GM21390 (cell line): Measurements from ENCODE around the gene CYP4F11.
"Not testable (repeated sequence)": the region's sequence is repeated elsewhere in the genome, so short reads cannot be mapped to it uniquely, and the experiment has no call there.

Experiments used
- ATAC-seq: cut with Tn5 transposase; IDR thresholded peaks from one replicate; pipeline ENCODE4 v1.9.1; 2021; ENCODE audit not compliant: unreplicated experiment

Gene CYP4F11

GRCh38 chr19:15923702-15924101, 10.6 kb downstream of the CYP4F11 start:
- no peak for ATAC-seq

GRCh38 chr19:15922021-15922420, 12.3 kb downstream of the CYP4F11 start:
- ATAC-seq, result no peak

GRCh38 chr19:15919243-15919642, 15.1 kb downstream of the CYP4F11 start:
- ATAC-seq, result no peak

- ATAC-seq, result no peak
These were observed 19.2 kb downstream of the CYP4F11 start for GRCh38 chr19:15915109-15915508.

GRCh38 chr19:15913830-15914229, 20.5 kb downstream of the CYP4F11 start:
- ATAC-seq, result no peak

GRCh38 chr19:15913384-15913783, 20.9 kb downstream of the CYP4F11 start:
- ATAC-seq, result no peak

GRCh38 chr19:15911599-15912235, 22.6 kb downstream of the CYP4F11 start:
- ATAC-seq, result no peak

- no peak for ATAC-seq
These were observed 29.3 kb downstream of the CYP4F11 start for GRCh38 chr19:15905026-15905425.

GRCh38 chr19:15902898-15903297, 31.4 kb downstream of the CYP4F11 start:
- ATAC-seq, result not testable (repeated sequence)

- no peak for ATAC-seq
These were observed 32.1 kb downstream of the CYP4F11 start for GRCh38 chr19:15902254-15902653.

GRCh38 chr19:15900504-15900903, 33.8 kb downstream of the CYP4F11 start:
- no peak for ATAC-seq

GRCh38 chr19:15900032-15900431, 34.3 kb downstream of the CYP4F11 start:
- ATAC-seq, result not testable (repeated sequence)

GRCh38 chr19:15899561-15899960, 34.8 kb downstream of the CYP4F11 start:
- not testable (repeated sequence) for ATAC-seq

- ATAC-seq, result no peak
These were observed 36.5 kb downstream of the CYP4F11 start, which contains the start of gene CYP4F2 for GRCh38 chr19:15897738-15898276. Gene CYP4F2 (minus strand): TSS chr19:15898074. CDS start chr19:15897611, 463 bp downstream.

- ATAC-seq, result no peak
These were observed 37.1 kb downstream of the CYP4F11 start for GRCh38 chr19:15897026-15897737.

GRCh38 chr19:15895876-15896430, 38.4 kb downstream of the CYP4F11 start:
- ATAC-seq, result no peak

- ATAC-seq, result no peak
These were observed 40.0 kb downstream of the CYP4F11 start for GRCh38 chr19:15894359-15894758.

- no peak for ATAC-seq
These were observed 40.9 kb downstream of the CYP4F11 start for GRCh38 chr19:15893477-15893876.

- no peak for ATAC-seq
These were observed 42.3 kb downstream of the CYP4F11 start for GRCh38 chr19:15892012-15892411.

GRCh38 chr19:15891434-15891833, 42.9 kb downstream of the CYP4F11 start:
- no peak for ATAC-seq

- not testable (repeated sequence) for ATAC-seq
These were observed 45.0 kb downstream of the CYP4F11 start for GRCh38 chr19:15889339-15889738.

GRCh38 chr19:15885919-15886318, 48.4 kb downstream of the CYP4F11 start:
- no peak for ATAC-seq
